ENCODE data around the gene OR8G1. TPM values are rescaled to one million over a fixed set of nuclear protein-coding genes. Genes with fewer than 3 reads are reported as not detected.

OR8G1 gene
- 0.17 TPM in 1 of 2 replicates, not detected in the other for total RNA-seq

GRCh38 chr11:124240621-124241397 is at the start of gene OR8G1:
TSS of gene OR8G1 (plus strand) at chr11:124241095. CDS start at chr11:124249676, 8,581 bp downstream.

GRCh38 chr11:124256076-124256475 is 15.2 kb downstream of the OR8G1 start, which contains the start of gene OR8G5:
TSS of gene OR8G5 (plus strand) at chr11:124256376. CDS start at chr11:124264932, 8,556 bp downstream.

Other genes with a start within 250 kb of the OR8G1 start
- gene OR10G6, start 245.9 kb upstream of the OR8G1 start, total RNA-seq: not detected in 2 replicates
- not detected in 2 replicates for gene OR10G4, start 228.1 kb upstream of the OR8G1 start, total RNA-seq
- not detected in 2 replicates for gene OR10G9, start 218.1 kb upstream of the OR8G1 start, total RNA-seq
- gene OR10G8, start 214.3 kb upstream of the OR8G1 start, total RNA-seq: not detected in 2 replicates
- gene OR10G7, start 199.8 kb upstream of the OR8G1 start, total RNA-seq: not detected in 2 replicates
- gene VWA5A, start 125.6 kb upstream of the OR8G1 start, total RNA-seq: 30.8 and 33.3 TPM in 2 replicates
- gene OR10D3, start 57.8 kb upstream of the OR8G1 start, total RNA-seq: not detected in 2 replicates
- not detected in 2 replicates for gene OR8G5, start 15.3 kb downstream of the OR8G1 start, total RNA-seq
- gene OR8D1, start 72.9 kb downstream of the OR8G1 start, total RNA-seq: not detected in 2 replicates
- gene OR8D2, start 79.1 kb downstream of the OR8G1 start, total RNA-seq: not detected in 2 replicates
- not detected in 2 replicates for gene OR8B2, start 143.4 kb downstream of the OR8G1 start, total RNA-seq
- gene OR8B3, start 157.9 kb downstream of the OR8G1 start, total RNA-seq: not detected in 2 replicates
- gene OR8B4, start 183.8 kb downstream of the OR8G1 start, total RNA-seq: not detected in 2 replicates
- gene OR8B8, start 204.6 kb downstream of the OR8G1 start, total RNA-seq: not detected in 2 replicates

Measured in smooth muscle cell of trachea (primary cell).